ENCODE results near the gene ABCA2. TPM values are rescaled to one million over a fixed set of nuclear protein-coding genes. Genes with fewer than 3 reads are reported as not detected.

Gene ABCA2
- total RNA-seq, 3 donors from 2014 or later: 17.0 to 30.6 (median 18.9) TPM

- DNase-seq (ENCODE audit: low spot score in 2 of 2): no peak
- Histone ChIP-seq H3K27ac (no peak overlapping the region), H3K36me3 (no peaks in the 10 kb centered on the region), H3K4me3 (no peak overlapping the region), H3K4me1 (no peaks in the 10 kb centered on the region), H3K9me3 (no peaks in the 10 kb centered on the region), H3K27me3 (no peaks in the 10 kb centered on the region)
- intact Hi-C loops (cut with DNase I; ENCODE audit: low total_unique reads): no loop called here
- no peak for TF ChIP-seq POLR2AphosphoS5 (IDR thresholded peaks at IDR 0.05)
Observed at GRCh38 chr9:137016436-137016835, 11.6 kb downstream of the ABCA2 start.

DNA sequence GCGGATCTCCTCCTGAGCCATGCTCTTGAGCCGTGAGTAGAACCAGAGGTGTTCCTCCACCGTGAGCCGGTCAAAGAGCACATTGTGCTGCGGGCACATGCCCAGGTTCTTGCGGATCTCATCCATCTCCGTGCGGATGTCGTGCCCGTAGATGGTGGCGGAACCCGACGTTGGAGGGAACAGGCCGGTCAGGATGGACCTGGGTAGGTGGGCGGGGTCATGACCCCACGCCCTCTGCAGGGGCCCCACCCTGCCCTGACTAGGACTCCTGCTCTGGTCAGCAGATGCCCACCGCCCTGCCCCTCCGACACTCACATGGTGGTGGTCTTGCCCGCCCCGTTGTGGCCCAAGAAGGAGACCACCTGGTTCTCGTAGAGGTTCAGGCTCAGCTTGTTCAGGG is 12.1 kb downstream of the ABCA2 start:
- intact Hi-C loops (cut with DNase I; ENCODE audit: low total_unique reads): no loop called here
- no peak for DNase-seq (ENCODE audit: low spot score in 2 of 2)
- no peak overlapping the region for H3K27ac ChIP-seq
- H3K4me1 ChIP-seq: no peaks in the 10 kb centered on the region
- no peaks in the 10 kb centered on the region for H3K36me3 ChIP-seq
- TF ChIP-seq, protein P1, sequence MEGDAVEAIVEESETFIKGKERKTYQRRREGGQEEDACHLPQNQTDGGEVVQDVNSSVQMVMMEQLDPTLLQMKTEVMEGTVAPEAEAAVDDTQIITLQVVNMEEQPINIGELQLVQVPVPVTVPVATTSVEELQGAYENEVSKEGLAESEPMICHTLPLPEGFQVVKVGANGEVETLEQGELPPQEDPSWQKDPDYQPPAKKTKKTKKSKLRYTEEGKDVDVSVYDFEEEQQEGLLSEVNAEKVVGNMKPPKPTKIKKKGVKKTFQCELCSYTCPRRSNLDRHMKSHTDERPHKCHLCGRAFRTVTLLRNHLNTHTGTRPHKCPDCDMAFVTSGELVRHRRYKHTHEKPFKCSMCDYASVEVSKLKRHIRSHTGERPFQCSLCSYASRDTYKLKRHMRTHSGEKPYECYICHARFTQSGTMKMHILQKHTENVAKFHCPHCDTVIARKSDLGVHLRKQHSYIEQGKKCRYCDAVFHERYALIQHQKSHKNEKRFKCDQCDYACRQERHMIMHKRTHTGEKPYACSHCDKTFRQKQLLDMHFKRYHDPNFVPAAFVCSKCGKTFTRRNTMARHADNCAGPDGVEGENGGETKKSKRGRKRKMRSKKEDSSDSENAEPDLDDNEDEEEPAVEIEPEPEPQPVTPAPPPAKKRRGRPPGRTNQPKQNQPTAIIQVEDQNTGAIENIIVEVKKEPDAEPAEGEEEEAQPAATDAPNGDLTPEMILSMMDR (IDR thresholded peaks at IDR 0.05): no peak
- no peak for TF ChIP-seq POLR2A (IDR thresholded peaks at IDR 0.05)
- no peak for TF ChIP-seq POLR2AphosphoS5 (IDR thresholded peaks at IDR 0.05)
- H3K4me3 ChIP-seq: no peak overlapping the region
- H3K9me3 ChIP-seq: no peaks in the 10 kb centered on the region
- H3K27me3 ChIP-seq: no peaks in the 10 kb centered on the region

GRCh38 chr9:137015540-137015930 is 12.5 kb downstream of the ABCA2 start:
- no peaks in the 10 kb centered on the region for H3K36me3 ChIP-seq
- intact Hi-C loops (cut with DNase I; ENCODE audit: low total_unique reads): no loop called here
- no peak overlapping the region for H3K27ac ChIP-seq
- no peak for DNase-seq (ENCODE audit: low spot score in 2 of 2)
- no peak for TF ChIP-seq POLR2A (IDR thresholded peaks at IDR 0.05)
- TF ChIP-seq POLR2AphosphoS5 (IDR thresholded peaks at IDR 0.05): no peak
- TF ChIP-seq, protein P1 (IDR thresholded peaks at IDR 0.05): no peak
- no peaks in the 10 kb centered on the region for H3K9me3 ChIP-seq
- no peak overlapping the region for H3K4me3 ChIP-seq
- H3K4me1 ChIP-seq: no peaks in the 10 kb centered on the region
- H3K27me3 ChIP-seq: no peaks in the 10 kb centered on the region

- Histone ChIP-seq H3K27ac (no peak overlapping the region), H3K36me3 (no peaks in the 10 kb centered on the region), H3K9me3 (no peaks in the 10 kb centered on the region), H3K4me3 (no peak overlapping the region), H3K27me3 (no peaks in the 10 kb centered on the region), H3K4me1 (no peaks in the 10 kb centered on the region)
- no peak for DNase-seq (ENCODE audit: low spot score in 2 of 2)
- intact Hi-C loops (cut with DNase I; ENCODE audit: low total_unique reads): no loop called here
- TF ChIP-seq, protein P1 (IDR thresholded peaks at IDR 0.05): no peak
- TF ChIP-seq POLR2A (IDR thresholded peaks at IDR 0.05): no peak
- no peak for TF ChIP-seq POLR2AphosphoS5 (IDR thresholded peaks at IDR 0.05)
Observed at GRCh38 chr9:137014776-137015539, 13.1 kb downstream of the ABCA2 start.

- Histone ChIP-seq H3K27me3 (no peaks in the 10 kb centered on the region), H3K4me1 (no peaks in the 10 kb centered on the region), H3K9me3 (no peaks in the 10 kb centered on the region), H3K36me3 (no peaks in the 10 kb centered on the region), H3K4me3 (no peak overlapping the region), H3K27ac (no peak overlapping the region)
- intact Hi-C loops (cut with DNase I; ENCODE audit: low total_unique reads): no loop called here
- no peak for DNase-seq (ENCODE audit: low spot score in 2 of 2)
- TF ChIP-seq POLR2A (IDR thresholded peaks at IDR 0.05) (no peak), POLR2AphosphoS5 (IDR thresholded peaks at IDR 0.05) (no peak)
- TF ChIP-seq, protein P1 (IDR thresholded peaks at IDR 0.05): no peak
Observed at GRCh38 chr9:137014166-137014565, 13.9 kb downstream of the ABCA2 start.

Measured in breast epithelium (tissue), 4 donors.